ENCODE results near the gene TAS1R1.

Gene TAS1R1

GRCh38 chr1:6591222-6591621 lies 36.1 kb downstream of the TAS1R1 start:
- DNase-seq (ENCODE audit: insufficient read length, low spot score) (no peak), FAIRE-seq (no peak)
- no peak for TF ChIP-seq CTCF (IDR thresholded peaks at IDR 0.05; ENCODE audit: insufficient read depth, missing control alignments)

GRCh38 chr1:6591644-6592043 lies 36.5 kb downstream of the TAS1R1 start:
- no peak for DNase-seq (ENCODE audit: insufficient read length, low spot score)
- no peak for FAIRE-seq
- TF ChIP-seq CTCF (IDR thresholded peaks at IDR 0.05; ENCODE audit: insufficient read depth, missing control alignments) = no peak

GRCh38 chr1:6592441-6592840 lies 37.3 kb downstream of the TAS1R1 start:
- no peak for DNase-seq (ENCODE audit: insufficient read length, low spot score)
- no peak for TF ChIP-seq CTCF (IDR thresholded peaks at IDR 0.05; ENCODE audit: insufficient read depth, missing control alignments)
- FAIRE-seq = no peak

GRCh38 chr1:6592865-6593593 lies 37.9 kb downstream of the TAS1R1 start:
- FAIRE-seq = no peak
- no peak for DNase-seq (ENCODE audit: insufficient read length, low spot score)
- no peak for TF ChIP-seq CTCF (IDR thresholded peaks at IDR 0.05; ENCODE audit: insufficient read depth, missing control alignments)

GRCh38 chr1:6593810-6594209 lies 38.7 kb downstream of the TAS1R1 start:
- TF ChIP-seq CTCF (IDR thresholded peaks at IDR 0.05; ENCODE audit: insufficient read depth, missing control alignments) = no peak
- FAIRE-seq (no peak), DNase-seq (ENCODE audit: insufficient read length, low spot score) (no peak)

- FAIRE-seq (no peak), DNase-seq (ENCODE audit: insufficient read length, low spot score) (no peak)
- no peak for TF ChIP-seq CTCF (IDR thresholded peaks at IDR 0.05; ENCODE audit: insufficient read depth, missing control alignments)
Observed at GRCh38 chr1:6594977-6595740, 40.1 kb downstream of the TAS1R1 start.

- no peak for FAIRE-seq
- DNase-seq (ENCODE audit: insufficient read length, low spot score) = no peak
- no peak for TF ChIP-seq CTCF (IDR thresholded peaks at IDR 0.05; ENCODE audit: insufficient read depth, missing control alignments)
Observed at GRCh38 chr1:6596351-6596750, 41.2 kb downstream of the TAS1R1 start.

Data from D721Med (cell line).